ENCODE results near the gene SYDE2. TPM values are rescaled to one million over a fixed set of nuclear protein-coding genes. Genes with fewer than 3 reads are reported as not detected.

SYDE2 gene
- total RNA-seq, 1 donor, result 13.0 TPM

DNA sequence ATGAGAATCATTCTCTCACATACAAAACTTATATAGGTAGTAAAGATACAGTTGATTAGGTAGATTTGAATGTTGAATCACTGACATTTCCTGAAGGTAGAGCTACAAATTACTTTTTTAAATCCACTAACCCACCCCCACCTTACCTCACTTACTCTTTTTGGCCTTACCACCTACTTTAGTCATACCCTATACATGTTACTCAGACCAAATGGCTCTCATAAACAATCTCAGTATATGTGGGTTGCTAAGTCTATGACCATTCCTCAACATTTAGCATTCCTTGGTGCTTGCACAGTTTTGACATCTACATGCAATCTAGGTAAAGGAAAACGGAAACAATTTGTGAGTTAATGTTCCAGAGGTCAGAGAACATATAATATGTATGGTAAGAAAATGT, 26.3 kb downstream of the SYDE2 start:
- H3K4me1 ChIP-seq (ENCODE audit: insufficient read depth, low read length), result no peaks in the 10 kb centered on the region
- no peak overlapping the region for H2AFZ ChIP-seq (ENCODE audit: low read length)
- H3K4me3 ChIP-seq (ENCODE audit: insufficient read depth, low read length), result no peak overlapping the region
- TF ChIP-seq, protein P1, sequence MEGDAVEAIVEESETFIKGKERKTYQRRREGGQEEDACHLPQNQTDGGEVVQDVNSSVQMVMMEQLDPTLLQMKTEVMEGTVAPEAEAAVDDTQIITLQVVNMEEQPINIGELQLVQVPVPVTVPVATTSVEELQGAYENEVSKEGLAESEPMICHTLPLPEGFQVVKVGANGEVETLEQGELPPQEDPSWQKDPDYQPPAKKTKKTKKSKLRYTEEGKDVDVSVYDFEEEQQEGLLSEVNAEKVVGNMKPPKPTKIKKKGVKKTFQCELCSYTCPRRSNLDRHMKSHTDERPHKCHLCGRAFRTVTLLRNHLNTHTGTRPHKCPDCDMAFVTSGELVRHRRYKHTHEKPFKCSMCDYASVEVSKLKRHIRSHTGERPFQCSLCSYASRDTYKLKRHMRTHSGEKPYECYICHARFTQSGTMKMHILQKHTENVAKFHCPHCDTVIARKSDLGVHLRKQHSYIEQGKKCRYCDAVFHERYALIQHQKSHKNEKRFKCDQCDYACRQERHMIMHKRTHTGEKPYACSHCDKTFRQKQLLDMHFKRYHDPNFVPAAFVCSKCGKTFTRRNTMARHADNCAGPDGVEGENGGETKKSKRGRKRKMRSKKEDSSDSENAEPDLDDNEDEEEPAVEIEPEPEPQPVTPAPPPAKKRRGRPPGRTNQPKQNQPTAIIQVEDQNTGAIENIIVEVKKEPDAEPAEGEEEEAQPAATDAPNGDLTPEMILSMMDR (IDR thresholded peaks at IDR 0.05; ENCODE audit: extremely low read depth, low read depth, low read length), result no peak
- no peaks in the 10 kb centered on the region for H3K36me3 ChIP-seq (ENCODE audit: insufficient read depth, low read length)
- no peaks in the 10 kb centered on the region for H3K27me3 ChIP-seq (ENCODE audit: insufficient read depth, low read length)
- no peaks in the 10 kb centered on the region for H3K9me3 ChIP-seq (ENCODE audit: low read depth, low read length)
- no peak overlapping the region for H3K4me2 ChIP-seq (ENCODE audit: insufficient read depth, low read length)
- H3K27ac ChIP-seq (ENCODE audit: low read depth, low read length), result no peak overlapping the region
- no peak for DNase-seq (ENCODE audit: insufficient read length, low spot score, missing footprints)
- no peaks in the 10 kb centered on the region for H3K79me2 ChIP-seq (ENCODE audit: insufficient read depth, low read length)
- no peaks in the 10 kb centered on the region for H4K20me1 ChIP-seq (ENCODE audit: insufficient read depth, low read length)

DNA sequence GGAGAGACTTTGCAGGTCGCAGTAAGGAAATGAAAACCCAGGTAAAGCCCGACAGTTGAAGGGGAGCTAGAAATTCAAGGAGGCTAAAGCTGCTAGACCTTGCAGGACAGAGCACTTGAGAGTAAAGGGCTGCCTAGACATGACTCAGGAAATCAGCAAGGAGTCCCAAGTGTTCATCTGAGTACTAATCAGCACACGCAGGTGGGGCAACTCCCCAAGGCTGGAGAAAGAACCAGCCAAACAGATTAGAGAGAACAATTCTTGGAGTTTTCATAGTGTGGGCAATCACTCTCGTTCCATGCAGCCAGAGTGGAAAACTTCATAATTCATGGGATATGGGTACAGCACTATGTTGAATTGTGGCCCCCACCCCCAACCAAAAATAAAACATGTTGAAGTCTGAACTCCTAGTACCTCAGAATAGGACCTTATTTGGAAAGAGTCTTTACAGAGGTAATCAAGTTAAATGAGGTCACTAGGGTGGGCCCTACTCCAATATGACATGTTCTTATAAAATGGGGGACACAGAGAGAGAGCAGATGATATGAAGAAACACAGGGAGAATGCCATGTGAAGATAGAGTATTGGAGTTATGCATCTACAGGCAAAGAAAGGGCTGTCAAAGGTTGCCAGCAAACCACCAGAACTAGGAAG, 28.0 kb downstream of the SYDE2 start:
- no peak overlapping the region for H2AFZ ChIP-seq (ENCODE audit: low read length)
- H3K79me2 ChIP-seq (ENCODE audit: insufficient read depth, low read length), result no peaks in the 10 kb centered on the region
- H3K4me2 ChIP-seq (ENCODE audit: insufficient read depth, low read length), result no peak overlapping the region
- H3K27ac ChIP-seq (ENCODE audit: low read depth, low read length), result no peak overlapping the region
- H4K20me1 ChIP-seq (ENCODE audit: insufficient read depth, low read length), result no peaks in the 10 kb centered on the region
- DNase-seq (ENCODE audit: insufficient read length, low spot score, missing footprints), result no peak
- H3K4me3 ChIP-seq (ENCODE audit: insufficient read depth, low read length), result no peak overlapping the region
- H3K4me1 ChIP-seq (ENCODE audit: insufficient read depth, low read length), result no peaks in the 10 kb centered on the region
- TF ChIP-seq, protein P1 (IDR thresholded peaks at IDR 0.05; ENCODE audit: extremely low read depth, low read depth, low read length), result no peak
- H3K36me3 ChIP-seq (ENCODE audit: insufficient read depth, low read length), result no peaks in the 10 kb centered on the region
- no peaks in the 10 kb centered on the region for H3K9me3 ChIP-seq (ENCODE audit: low read depth, low read length)
- no peaks in the 10 kb centered on the region for H3K27me3 ChIP-seq (ENCODE audit: insufficient read depth, low read length)

DNA sequence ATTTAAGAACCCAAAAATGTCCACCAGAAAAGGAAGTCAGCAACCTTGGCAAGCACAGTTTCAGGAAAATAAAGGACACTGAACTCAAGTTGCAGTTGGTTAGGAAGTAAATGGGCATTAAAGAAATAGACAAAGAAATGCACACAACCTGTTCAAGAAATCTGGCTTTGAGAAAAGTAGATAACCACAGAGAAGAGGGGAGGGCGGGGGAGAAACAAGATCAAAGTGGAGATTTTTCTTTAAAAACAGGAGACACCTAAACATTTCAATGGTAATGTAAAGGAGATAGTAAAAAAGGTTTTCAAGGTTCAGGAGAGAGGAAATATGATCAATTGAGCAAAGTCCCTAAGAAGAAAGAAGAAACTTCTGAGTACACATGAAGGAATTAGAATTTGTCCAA, 29.1 kb downstream of the SYDE2 start:
- H3K27me3 ChIP-seq (ENCODE audit: insufficient read depth, low read length), result no peaks in the 10 kb centered on the region
- H3K4me2 ChIP-seq (ENCODE audit: insufficient read depth, low read length), result no peak overlapping the region
- no peaks in the 10 kb centered on the region for H3K36me3 ChIP-seq (ENCODE audit: insufficient read depth, low read length)
- H3K79me2 ChIP-seq (ENCODE audit: insufficient read depth, low read length), result no peaks in the 10 kb centered on the region
- H3K9me3 ChIP-seq (ENCODE audit: low read depth, low read length), result no peaks in the 10 kb centered on the region
- no peaks in the 10 kb centered on the region for H4K20me1 ChIP-seq (ENCODE audit: insufficient read depth, low read length)
- DNase-seq (ENCODE audit: insufficient read length, low spot score, missing footprints), result no peak
- no peaks in the 10 kb centered on the region for H3K4me1 ChIP-seq (ENCODE audit: insufficient read depth, low read length)
- H3K4me3 ChIP-seq (ENCODE audit: insufficient read depth, low read length), result no peak overlapping the region
- no peak overlapping the region for H3K27ac ChIP-seq (ENCODE audit: low read depth, low read length)
- no peak overlapping the region for H2AFZ ChIP-seq (ENCODE audit: low read length)
- TF ChIP-seq, protein P1 (IDR thresholded peaks at IDR 0.05; ENCODE audit: extremely low read depth, low read depth, low read length), result no peak

DNA sequence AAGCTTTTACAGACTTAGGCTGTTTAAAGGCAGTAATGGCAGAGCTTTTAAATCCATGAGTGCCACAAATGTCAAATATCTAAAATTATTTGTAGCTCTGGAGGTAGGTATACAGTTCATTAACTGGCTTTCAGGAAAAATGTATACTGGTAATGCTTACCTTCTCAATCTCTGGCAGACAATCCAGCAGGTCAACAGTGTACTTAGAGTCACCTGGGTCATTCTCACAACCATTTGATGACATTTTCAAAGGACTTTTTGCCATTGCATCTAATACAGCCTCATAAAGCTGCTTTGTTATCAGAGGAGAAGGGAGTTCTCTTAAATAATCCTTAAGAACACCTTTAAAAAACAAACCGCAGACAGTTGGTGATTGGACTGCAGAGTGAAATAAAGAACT, 31.9 kb downstream of the SYDE2 start:
- TF ChIP-seq, protein P1 (IDR thresholded peaks at IDR 0.05; ENCODE audit: extremely low read depth, low read depth, low read length), result no peak
- Histone ChIP-seq H2AFZ (ENCODE audit: low read length) (no peak overlapping the region), H3K9me3 (ENCODE audit: low read depth, low read length) (no peaks in the 10 kb centered on the region), H3K27ac (ENCODE audit: low read depth, low read length) (no peak overlapping the region), H3K36me3 (ENCODE audit: insufficient read depth, low read length) (no peaks in the 10 kb centered on the region), H3K79me2 (ENCODE audit: insufficient read depth, low read length) (no peaks in the 10 kb centered on the region), H3K4me2 (ENCODE audit: insufficient read depth, low read length) (no peak overlapping the region), H3K4me1 (ENCODE audit: insufficient read depth, low read length) (no peaks in the 10 kb centered on the region), H4K20me1 (ENCODE audit: insufficient read depth, low read length) (no peaks in the 10 kb centered on the region), H3K27me3 (ENCODE audit: insufficient read depth, low read length) (no peaks in the 10 kb centered on the region), H3K4me3 (ENCODE audit: insufficient read depth, low read length) (no peak overlapping the region)
- DNase-seq (ENCODE audit: insufficient read length, low spot score, missing footprints), result no peak
